GM12878 (cell line): ENCODE results near the gene GLB1L2. TPM values are rescaled to one million over a fixed set of nuclear protein-coding genes. Genes with fewer than 3 reads are reported as not detected.

Experiments used
- ATAC-seq: fragments of 200-7000 bp; cut with Tn5 transposase; 3 replicates; pipeline ENCODE4 v1.9.1; 2020; ENCODE audit warnings: mild to moderate bottlenecking, moderate library complexity
- BruUV-seq: library from RNA; stranded (reverse); fragments of 400-500 nt; replicated peaks from 2 replicates; lab custom pipeline; 2021; lab: Mats Ljungman, UMichigan
- CTCF ChIA-PET: fragments of 300-600 bp; sonication (Branson Sonifier 250); formaldehyde crosslinking; extraction: SDS; loops from one replicate; lab custom pipeline; 2021; ENCODE audit warnings: inconsistent platforms; lab: Yijun Ruan, JAX
- POLR2A ChIA-PET: fragments of 350-600 bp; formaldehyde crosslinking; extraction: SDS; loops from one replicate; lab custom pipeline; 2021; ENCODE audit warnings: inconsistent platforms; lab: Charles Lee
- RAD21 ChIA-PET: fragments of 300-600 bp; sonication (Branson Sonifier 250); formaldehyde crosslinking; loops from one replicate; lab custom pipeline; 2023; ENCODE audit warnings: antibody characterized with exemption; ENCODE audit not compliant: unreplicated experiment; lab: Charles Lee
- SMC1A ChIA-PET: fragments of 300-600 bp; sonication (Branson Sonifier 250); formaldehyde crosslinking; loops from one replicate; lab custom pipeline; 2023; ENCODE audit not compliant: unreplicated experiment, uncharacterized antibody; lab: Charles Lee
- DNase-seq: peaks from one replicate; pipeline ENCODE4 v3.0.0-alpha.2; 2011; ENCODE audit warnings: low read depth, low spot score
- FAIRE-seq: peaks from 3 replicates; lab custom pipeline; 2011; peaks lifted over from hg19 to GRCh38; lab: Jason Lieb, UNC
- H2AFZ ChIP-seq: 2 replicates; pipeline ENCODE4 v1.6.0; 2011; ENCODE audit warnings: low read depth, low read length, control low read depth; ENCODE audit not compliant: control insufficient read depth
- H3K27ac ChIP-seq: 2 replicates; pipeline ENCODE4 v1.5.1; 2011; ENCODE audit warnings: control low read depth; ENCODE audit not compliant: control insufficient read depth, insufficient read depth
- H3K27me3 ChIP-seq, 2 experiments: replicated peaks in 1 of 2; 2 replicates each; pipeline versions ENCODE4 v1.6.0 to v1.6.1; 2011; ENCODE audit warnings: low read length in 1 of 2; ENCODE audit not compliant: control insufficient read depth in 2 of 2, insufficient read depth in 2 of 2
- H3K36me3 ChIP-seq, 2 experiments: 2 replicates each; pipeline ENCODE4 v1.5.1; 2011; ENCODE audit warnings: low read length in 1 of 2; ENCODE audit not compliant: control insufficient read depth in 2 of 2, insufficient read depth in 2 of 2
- H3K4me1 ChIP-seq: 2 replicates; pipeline ENCODE4 v1.6.1; 2011; ENCODE audit warnings: mild to moderate bottlenecking, low read length, moderate library complexity, mixed read lengths; ENCODE audit not compliant: control insufficient read depth, insufficient read depth
- H3K4me2 ChIP-seq: 2 replicates; pipeline ENCODE4 v1.6.0; 2011; ENCODE audit warnings: control low read depth; ENCODE audit not compliant: control insufficient read depth, insufficient read depth
- H3K4me3 ChIP-seq: fragments of 200-600 bp; sonication (generic); 2 replicates; pipeline ENCODE4 v1.5.1; 2016
- H3K79me2 ChIP-seq: 2 replicates; pipeline ENCODE4 v1.6.0; 2011; ENCODE audit warnings: low read length; ENCODE audit not compliant: control insufficient read depth, insufficient read depth
- H3K9ac ChIP-seq: 2 replicates; pipeline ENCODE4 v1.8.0; 2011; ENCODE audit warnings: low read length, control low read depth, mixed read lengths; ENCODE audit not compliant: control insufficient read depth, insufficient read depth
- H3K9me3 ChIP-seq: replicated peaks from 3 replicates; pipeline ENCODE4 v1.5.1; 2011; ENCODE audit warnings: mild to moderate bottlenecking, low read length; ENCODE audit not compliant: control insufficient read depth, insufficient read depth
- H4K20me1 ChIP-seq: 2 replicates; pipeline ENCODE4 v1.6.0; 2011; ENCODE audit not compliant: control insufficient read depth, insufficient read depth
- CTCF ChIP-seq, 3 experiments: IDR thresholded peaks in 2 of 3; conservative IDR thresholded peaks in 1 of 3; 2 replicates each; pipeline ENCODE4 v1.5.1; 2011; ENCODE audit warnings: low read depth in 3 of 3, low read length in 3 of 3, mild to moderate bottlenecking in 3 of 3, control low read depth in 2 of 3, moderate library complexity in 2 of 3, inconsistent platforms in 1 of 3, mixed read lengths in 1 of 3; ENCODE audit not compliant: control insufficient read depth in 2 of 3, insufficient read depth in 1 of 3; ENCODE audit errors: extremely low read depth in 1 of 3
- DPF2 ChIP-seq: fragments of 450-650 bp; IDR thresholded peaks from 2 replicates; pipeline ENCODE4 v1.6.1; 2017; ENCODE audit warnings: mild to moderate bottlenecking
- E2F4 ChIP-seq: IDR thresholded peaks from 2 replicates; pipeline ENCODE4 v1.6.1; 2012; ENCODE audit warnings: low read depth, low read length, improper control_type of control experiment
- EZH2 ChIP-seq: IDR thresholded peaks from 2 replicates; pipeline ENCODE4 v1.6.1; 2012; ENCODE audit warnings: low read depth, mild to moderate bottlenecking, control low read depth, inconsistent platforms, low read length, borderline replicate concordance; ENCODE audit not compliant: control insufficient read depth
- FOS ChIP-seq: IDR thresholded peaks from 3 replicates; pipeline ENCODE4 v1.6.1; 2011; ENCODE audit warnings: borderline replicate concordance; ENCODE audit not compliant: insufficient read length; ENCODE audit errors: extremely low read depth
- IRF3 ChIP-seq: fragments of 450-650 bp; IDR thresholded peaks from 2 replicates; pipeline ENCODE4 v1.6.1; 2014; ENCODE audit warnings: mild to moderate bottlenecking
- LARP7 ChIP-seq: fragments of 450-650 bp; IDR thresholded peaks from 2 replicates; pipeline ENCODE4 v1.6.1; 2017; ENCODE audit warnings: mild to moderate bottlenecking
- NKRF ChIP-seq: fragments of 450-650 bp; conservative IDR thresholded peaks from 2 replicates; pipeline ENCODE4 v1.6.1; 2017; ENCODE audit warnings: mild to moderate bottlenecking, moderate library complexity
- NR2F1 ChIP-seq: fragments of 450-650 bp; conservative IDR thresholded peaks from 2 replicates; pipeline ENCODE4 v1.6.1; 2017; ENCODE audit warnings: mild to moderate bottlenecking
- RB1 ChIP-seq: fragments of 450-650 bp; formaldehyde crosslinking; IDR thresholded peaks from 2 replicates; pipeline ENCODE4 v1.6.1; 2017; ENCODE audit warnings: mild to moderate bottlenecking, borderline replicate concordance
- RUNX3 ChIP-seq: IDR thresholded peaks from 2 replicates; pipeline ENCODE4 v1.6.1; 2012; ENCODE audit warnings: low read length, inconsistent platforms
- SKIL ChIP-seq: fragments of 450-650 bp; IDR thresholded peaks from 2 replicates; pipeline ENCODE4 v1.6.1; 2017; ENCODE audit warnings: mild to moderate bottlenecking, low read depth, inconsistent platforms; ENCODE audit not compliant: poor library complexity, severe bottlenecking
- TBL1XR1 ChIP-seq: IDR thresholded peaks from 2 replicates; pipeline ENCODE4 v1.6.1; 2012; ENCODE audit warnings: low read depth, low read length, improper control_type of control experiment
- WRNIP1 ChIP-seq: IDR thresholded peaks from 2 replicates; pipeline ENCODE4 v1.6.1; 2011; ENCODE audit warnings: low read depth, low read length, improper control_type of control experiment, borderline replicate concordance
- YBX1 ChIP-seq: fragments of 450-650 bp; IDR thresholded peaks from 2 replicates; pipeline ENCODE4 v1.6.1; 2016; ENCODE audit warnings: antibody characterized with exemption
- YY1 ChIP-seq: IDR thresholded peaks from 2 replicates; pipeline ENCODE4 v1.6.1; 2011; ENCODE audit warnings: low read depth, mild to moderate bottlenecking, low read length
- WGBS: methylation state at CpG from one replicate; pipeline ENCODE4 v1.1.6; 2016; ENCODE audit warnings: low lambda C conversion rate; ENCODE audit not compliant: insufficient replicate concordance, insufficient coverage; ENCODE audit errors: missing lambda C conversion rate; 5-methylcytosine and 5-hydroxymethylcytosine counted together
- in situ Hi-C: fragments of 300-500 bp; cut with MboI; formaldehyde crosslinking; loops from 9 replicates; pipeline ENCODE4 v1.14.3; 2018; ENCODE audit warnings: mixed read lengths
- intact Hi-C: fragments of 100-400 bp; cut with micrococcal nuclease; formaldehyde crosslinking; loops from one replicate; pipeline ENCODE4 v1.14.2; 2022; ENCODE audit not compliant: unreplicated experiment
- polyA plus RNA-seq, 11 experiments: library from polyadenylated mRNA; depleted of rRNA in 4 of 11; unstranded in 6 of 11; stranded (reverse) in 5 of 11; fragments of >200 nt; fragmentation: Nextera tagmentation in 4 of 11; fragmentation: Illumina TruSeq in 1 of 11; extraction: Ambion mirVana in 4 of 11; extraction: Trizol in 1 of 11; gene quantifications; 1 replicate in 1 of 11; 2 replicates in 10 of 11; pipeline versions ENCODE4 v1.2.1 to v1.2.3, GENCODE V29; 2011 to 2016; ENCODE audit warnings: inconsistent platforms in 2 of 11, missing spikeins in 2 of 11, low read depth in 1 of 11
- total RNA-seq, 4 experiments: library from RNA; depleted of rRNA in 3 of 4; stranded (reverse); fragments of >200 nt in 3 of 4; fragmentation: Illumina TruSeq in 1 of 4; extraction: Trizol in 1 of 4; gene quantifications; 2 replicates each; pipeline versions ENCODE4 v1.2.1 to v1.2.3, GENCODE V29; 2013 to 2021

The GLB1L2 gene
- total and polyA plus RNA-seq, 10 of the 15 experiments (the other 5 are each of a cell fraction or from before 2014, with no cell fraction given): 0.04 to 0.85 (median 0.49) TPM

DNA sequence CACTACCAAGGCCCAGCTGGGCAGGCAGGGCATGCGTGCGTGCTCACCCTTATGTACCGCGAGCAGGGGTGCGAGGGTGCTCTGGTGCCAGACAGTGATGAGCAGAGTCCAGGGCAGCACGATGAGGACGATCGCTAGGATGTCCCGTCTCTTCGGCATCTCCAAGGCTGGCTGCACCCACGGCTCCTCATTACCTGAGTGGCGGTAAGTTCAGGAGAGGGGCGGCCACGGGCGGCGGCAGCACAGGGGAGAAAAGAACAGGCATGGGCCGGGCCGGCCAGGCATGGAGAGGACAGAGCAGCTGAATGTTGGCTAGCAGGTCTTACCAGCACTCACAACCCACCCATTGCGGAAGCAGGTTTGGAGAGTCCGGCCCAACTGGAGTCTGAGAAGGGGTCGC is 55.7 kb downstream of the GLB1L2 start:
- Histone ChIP-seq H3K4me2 (no peak overlapping the region), H3K79me2 (no peaks in the 10 kb centered on the region), H3K36me3 (no peaks in the 10 kb centered on the region), H3K4me1 (no peaks in the 10 kb centered on the region), H3K27me3 (no peaks in the 10 kb centered on the region; a peak in 1 of 4 replicates), H3K27ac (no peak overlapping the region), H3K4me3 (no peak overlapping the region), H3K9ac (no peak overlapping the region), H2AFZ (no peak overlapping the region), H3K9me3 (no peaks in the 10 kb centered on the region), H4K20me1 (no peaks in the 10 kb centered on the region)
- ChIA-PET CTCF (no interaction called here), SMC1A (no interaction called here), RAD21 (no interaction called here), POLR2A (no interaction called here)
- WGBS: 64% methylated on average over 21 of the region's 21 CpGs
- in situ Hi-C loops (no loop called here), intact Hi-C loops (no loop called here)
- no TSS peak for BruUV-seq
- ATAC-seq (no peak), FAIRE-seq (no peak), DNase-seq (no peak)
- TF ChIP-seq CTCF (IDR thresholded peaks at IDR 0.05 in 2 of 3, conservative IDR thresholded peaks at IDR 0.05 in 1 of 3; ENCODE audit: control insufficient read depth in 2 of 3, extremely low read depth in 1 of 3, insufficient read depth in 1 of 3, low read depth in 3 of 3, low read length in 3 of 3) (no peak), EZH2 (no peak), E2F4 (no peak), RB1 (no peak), DPF2 (no peak), NR2F1 (no peak), SKIL (no peak), FOS (no peak), LARP7 (no peak), IRF3 (no peak), NKRF (no peak), RUNX3 (no peak), YBX1 (no peak), TBL1XR1 (no peak), YY1 (no peak), WRNIP1 (no peak)
